Stimulated activated CD4-positive, alpha-beta T cell treated with anti-CD3 and anti-CD28 coated beads, Interleukin-1b, Interleukin-23, amount 100 ng/mL, for 4 hours (primary cell): ENCODE results near the gene PRUNE2.
"Not testable (repeated sequence)": the region's sequence is repeated elsewhere in the genome, so short reads cannot be mapped to it uniquely, and the experiment has no call there.

Source experiments
- DNase-seq, 2 donors: peaks; one replicate each; pipeline ENCODE4 v3.0.0-alpha.2; 2020; ENCODE audit warnings: low read depth in 2 of 2

PRUNE2 gene, protein sequence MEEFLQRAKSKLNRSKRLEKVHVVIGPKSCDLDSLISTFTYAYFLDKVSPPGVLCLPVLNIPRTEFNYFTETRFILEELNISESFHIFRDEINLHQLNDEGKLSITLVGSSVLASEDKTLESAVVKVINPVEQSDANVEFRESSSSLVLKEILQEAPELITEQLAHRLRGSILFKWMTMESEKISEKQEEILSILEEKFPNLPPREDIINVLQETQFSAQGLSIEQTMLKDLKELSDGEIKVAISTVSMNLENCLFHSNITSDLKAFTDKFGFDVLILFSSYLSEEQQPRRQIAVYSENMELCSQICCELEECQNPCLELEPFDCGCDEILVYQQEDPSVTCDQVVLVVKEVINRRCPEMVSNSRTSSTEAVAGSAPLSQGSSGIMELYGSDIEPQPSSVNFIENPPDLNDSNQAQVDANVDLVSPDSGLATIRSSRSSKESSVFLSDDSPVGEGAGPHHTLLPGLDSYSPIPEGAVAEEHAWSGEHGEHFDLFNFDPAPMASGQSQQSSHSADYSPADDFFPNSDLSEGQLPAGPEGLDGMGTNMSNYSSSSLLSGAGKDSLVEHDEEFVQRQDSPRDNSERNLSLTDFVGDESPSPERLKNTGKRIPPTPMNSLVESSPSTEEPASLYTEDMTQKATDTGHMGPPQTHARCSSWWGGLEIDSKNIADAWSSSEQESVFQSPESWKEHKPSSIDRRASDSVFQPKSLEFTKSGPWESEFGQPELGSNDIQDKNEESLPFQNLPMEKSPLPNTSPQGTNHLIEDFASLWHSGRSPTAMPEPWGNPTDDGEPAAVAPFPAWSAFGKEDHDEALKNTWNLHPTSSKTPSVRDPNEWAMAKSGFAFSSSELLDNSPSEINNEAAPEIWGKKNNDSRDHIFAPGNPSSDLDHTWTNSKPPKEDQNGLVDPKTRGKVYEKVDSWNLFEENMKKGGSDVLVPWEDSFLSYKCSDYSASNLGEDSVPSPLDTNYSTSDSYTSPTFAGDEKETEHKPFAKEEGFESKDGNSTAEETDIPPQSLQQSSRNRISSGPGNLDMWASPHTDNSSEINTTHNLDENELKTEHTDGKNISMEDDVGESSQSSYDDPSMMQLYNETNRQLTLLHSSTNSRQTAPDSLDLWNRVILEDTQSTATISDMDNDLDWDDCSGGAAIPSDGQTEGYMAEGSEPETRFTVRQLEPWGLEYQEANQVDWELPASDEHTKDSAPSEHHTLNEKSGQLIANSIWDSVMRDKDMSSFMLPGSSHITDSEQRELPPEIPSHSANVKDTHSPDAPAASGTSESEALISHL (N-terminal part only)

GRCh38 chr9:76905791-76906646, at the start of gene PRUNE2:
PRUNE2 (minus strand) TSS chr9:76906114; CDS start chr9:76905963, 151 bp downstream.
- DNase-seq, result no peak

- not testable (repeated sequence) for DNase-seq
Observed at GRCh38 chr9:76955406-76955805, 49.5 kb upstream of the PRUNE2 start.

GRCh38 chr9:76949865-76950264, 44.0 kb upstream of the PRUNE2 start:
- DNase-seq, result no peak

- DNase-seq, result no peak
Observed at GRCh38 chr9:76944011-76944410, 38.1 kb upstream of the PRUNE2 start.

- DNase-seq, result no peak
Observed at GRCh38 chr9:76943054-76943453, 37.1 kb upstream of the PRUNE2 start.

DNA sequence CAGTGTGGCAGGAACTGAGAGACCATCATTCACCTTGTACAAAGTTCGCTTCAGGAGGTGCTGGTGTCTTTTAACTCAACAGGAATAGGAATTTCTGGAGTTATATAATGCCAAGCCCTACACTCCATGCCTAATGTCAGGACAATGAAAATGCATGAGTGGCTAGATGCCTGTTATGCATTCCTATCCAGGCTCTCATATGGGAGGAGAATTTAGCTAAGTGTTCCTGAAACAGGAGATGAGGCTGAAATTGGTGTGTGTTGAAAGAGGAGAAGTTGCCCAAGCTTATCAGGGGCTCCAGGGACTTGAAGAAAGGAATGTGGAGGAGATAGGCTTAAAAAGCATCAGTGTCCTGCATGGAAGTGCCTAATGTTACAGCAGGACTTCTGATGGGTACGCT, 26.8 kb upstream of the PRUNE2 start:
- DNase-seq, result no peak

- no peak for DNase-seq
Observed at GRCh38 chr9:76932265-76932664, 26.4 kb upstream of the PRUNE2 start.

DNA sequence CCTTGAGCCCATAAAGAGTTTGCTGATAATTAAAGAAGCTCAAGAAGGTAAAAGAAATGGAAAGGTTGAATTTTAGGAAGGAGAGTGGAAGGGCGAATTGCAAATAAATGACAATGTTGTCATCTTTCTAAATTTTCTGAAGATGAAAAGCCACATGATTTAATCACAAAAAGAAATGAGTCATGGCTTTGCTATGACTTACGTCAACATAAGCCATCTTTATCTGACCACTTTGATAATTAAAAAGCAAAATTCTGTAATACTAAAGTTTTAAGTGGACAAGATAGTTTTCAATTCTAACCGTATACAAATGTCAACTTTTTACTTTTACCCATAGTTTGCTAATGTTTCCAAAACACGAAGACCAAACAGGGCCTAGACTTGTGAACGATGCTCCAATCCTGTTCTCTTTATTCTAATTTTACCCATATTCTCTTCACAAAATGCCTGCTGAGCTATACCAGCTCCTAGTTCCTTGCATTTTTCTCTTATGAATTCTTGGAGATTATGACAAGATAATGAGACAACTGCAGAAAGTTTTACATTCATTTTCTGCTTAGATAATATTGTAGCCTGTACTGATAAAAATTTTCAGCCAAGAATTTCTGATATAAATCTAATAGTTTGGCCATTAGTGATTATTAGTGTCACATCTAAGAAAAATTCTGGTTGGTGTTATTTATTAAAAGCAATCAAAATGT, 21.8 kb upstream of the PRUNE2 start:
- no peak for DNase-seq

DNA sequence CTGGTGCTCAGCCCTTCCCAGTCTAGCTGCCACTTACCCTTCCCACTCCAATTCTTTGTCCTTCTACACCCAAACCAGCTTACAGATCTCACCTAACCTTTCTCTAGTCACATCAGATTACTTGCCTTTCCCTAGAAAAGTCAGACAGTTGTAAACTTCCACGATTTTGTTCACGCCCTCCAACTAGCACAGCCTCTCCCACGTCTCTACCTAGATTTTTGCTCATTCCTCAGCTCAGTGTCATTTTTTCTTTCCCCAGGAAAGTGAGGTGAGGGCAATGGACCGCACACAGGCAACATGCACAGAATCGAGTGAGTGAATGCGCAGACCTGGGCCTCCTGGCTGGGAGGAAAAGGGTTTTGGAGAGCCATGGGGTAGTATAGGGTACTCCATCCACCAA, 20.9 kb upstream of the PRUNE2 start:
- DNase-seq, result no peak

DNA sequence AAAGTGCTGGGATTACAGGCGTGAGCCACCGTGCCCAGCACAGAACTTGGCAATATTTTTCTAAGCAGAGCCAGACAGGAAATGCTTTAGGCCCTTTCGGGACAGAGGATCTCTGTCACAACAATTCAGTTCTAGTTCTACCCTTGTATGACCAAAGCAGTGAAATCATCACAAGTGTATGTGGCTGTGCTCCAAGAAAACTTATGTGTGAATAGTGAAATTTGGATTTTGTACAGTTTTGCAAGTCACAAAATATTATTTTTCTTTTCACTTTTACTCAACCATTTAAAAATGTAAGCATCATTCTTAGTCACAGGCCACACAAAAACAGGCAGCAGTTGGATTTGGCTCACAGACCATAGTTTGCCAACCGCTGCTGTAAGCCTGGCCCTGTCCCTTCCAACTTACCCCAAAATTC, 20.4 kb upstream of the PRUNE2 start:
- no peak for DNase-seq

DNA sequence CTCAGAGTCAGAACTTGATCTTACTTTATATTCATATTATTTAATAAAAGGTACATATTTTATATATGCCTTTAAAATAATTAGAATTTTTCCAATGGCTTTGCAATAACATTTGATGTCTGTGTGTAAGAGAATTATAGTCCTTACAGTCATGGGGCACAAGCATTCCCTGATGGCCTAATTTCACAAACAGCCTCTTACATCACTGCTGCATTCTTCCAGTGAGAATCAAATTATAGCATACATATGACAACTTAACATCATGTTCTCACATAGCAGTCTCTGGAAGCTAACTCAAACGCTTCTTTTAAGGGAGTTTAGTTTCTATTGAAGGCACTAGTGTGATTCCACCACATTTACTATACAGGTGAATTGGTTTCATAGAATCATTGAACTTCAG, 15.3 kb upstream of the PRUNE2 start:
- no peak for DNase-seq

GRCh38 chr9:76917299-76917698, 11.4 kb upstream of the PRUNE2 start:
- DNase-seq, result no peak

DNA sequence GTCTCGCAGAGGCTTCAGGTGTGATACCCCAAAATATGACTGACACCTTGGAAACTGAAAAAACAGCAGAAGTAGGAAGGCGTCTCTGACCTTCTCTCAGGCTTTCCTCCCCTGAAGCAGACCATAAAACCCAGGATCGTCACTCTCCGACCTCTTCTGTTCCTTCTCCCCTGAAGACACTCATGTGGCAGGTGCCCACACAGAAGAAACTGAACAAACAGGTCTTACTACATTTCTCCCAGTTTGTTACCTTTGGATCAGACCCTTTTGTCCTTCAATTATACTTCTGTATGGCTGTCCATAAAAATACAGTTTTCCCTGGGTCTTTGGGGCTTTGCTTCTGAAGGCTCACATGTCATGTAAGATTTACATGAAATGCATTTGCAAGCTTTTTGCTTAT, 10.3 kb upstream of the PRUNE2 start:
- no peak for DNase-seq

GRCh38 chr9:76913467-76913866, 7.6 kb upstream of the PRUNE2 start:
- DNase-seq, result no peak

DNA sequence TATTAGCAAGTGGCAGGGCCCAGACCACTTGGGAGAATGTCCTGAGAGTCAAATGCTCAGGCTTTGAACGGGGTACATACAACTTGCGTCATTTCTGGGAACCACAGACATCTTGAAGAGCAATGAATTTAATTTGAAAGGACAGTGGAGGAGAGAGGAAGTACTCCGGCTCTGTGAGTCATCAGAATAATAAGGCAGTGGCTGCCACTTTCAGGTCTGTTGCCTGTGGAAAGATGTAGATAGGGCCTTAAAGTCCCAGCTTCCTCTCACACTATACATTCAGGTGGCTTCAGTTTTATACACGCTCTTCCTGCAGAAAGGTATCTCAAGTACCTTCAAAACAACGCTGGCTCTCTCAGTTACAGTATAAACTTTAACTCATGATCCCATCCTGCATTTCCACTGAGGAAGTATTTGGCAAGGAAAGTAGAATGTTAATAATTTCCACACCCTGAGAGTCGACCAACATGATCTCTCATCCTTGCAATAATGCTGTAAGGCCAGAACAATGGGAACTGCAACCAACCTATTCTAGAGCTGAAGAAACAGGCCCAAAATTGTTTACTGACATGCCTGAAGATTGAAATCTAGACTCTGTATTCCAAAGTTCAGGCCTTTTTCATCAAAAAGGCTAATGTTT, 6.8 kb upstream of the PRUNE2 start:
- DNase-seq, result no peak

DNA sequence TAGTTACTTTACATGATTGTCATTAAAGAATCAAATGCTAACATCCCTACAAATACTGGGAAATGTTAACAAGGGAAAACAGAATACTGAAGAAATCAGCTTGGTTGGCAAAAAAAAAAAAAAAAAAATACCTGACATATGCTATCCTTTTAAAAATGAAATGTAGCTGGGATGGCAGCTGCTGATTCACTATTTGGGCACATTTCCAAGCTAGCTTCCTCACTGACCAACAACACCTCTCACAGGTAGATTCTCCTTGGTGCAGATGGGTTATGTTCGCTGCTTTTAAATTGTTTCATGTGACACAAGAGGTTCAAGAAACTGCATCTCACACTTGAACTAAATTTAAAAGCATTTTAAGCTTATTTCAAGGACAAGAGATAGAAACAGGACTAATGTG, 6.1 kb upstream of the PRUNE2 start:
- no peak for DNase-seq

DNA sequence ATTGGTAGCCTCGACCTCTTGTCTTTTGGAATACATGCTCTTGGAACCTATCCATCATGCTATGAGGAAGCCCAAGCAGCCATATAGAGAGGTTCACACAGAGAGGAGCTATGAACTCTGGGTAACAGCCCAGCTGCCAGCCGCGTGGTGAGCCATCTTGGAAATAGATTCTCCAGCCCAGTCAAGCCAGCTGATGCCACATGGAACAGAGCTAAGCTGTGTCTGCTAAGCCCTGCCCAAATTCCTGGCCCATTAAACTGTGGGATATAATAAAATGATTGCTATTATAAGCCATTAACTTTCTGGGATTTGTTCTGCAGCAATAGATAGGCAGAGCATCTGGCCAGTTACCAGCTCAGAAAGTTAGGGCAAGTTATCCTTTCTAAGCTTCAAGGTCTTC, 4.9 kb upstream of the PRUNE2 start:
- DNase-seq, result no peak

DNA sequence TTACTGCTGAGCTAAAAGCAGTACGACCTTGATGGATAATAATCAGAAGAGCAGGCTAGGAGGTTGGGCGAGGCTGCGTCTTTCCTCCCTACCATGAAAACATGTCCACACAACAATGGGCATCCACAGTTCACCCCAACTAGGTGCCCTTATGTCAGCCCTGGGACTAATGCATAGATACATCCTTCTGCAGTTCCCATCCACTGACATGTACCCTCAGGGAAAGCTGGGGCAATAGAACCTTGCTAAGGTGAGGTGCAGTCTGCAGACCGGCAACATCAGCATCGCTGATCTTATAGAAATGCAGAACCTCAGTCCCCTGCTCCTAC, 697 bp upstream of the PRUNE2 start:
- DNase-seq, result no peak

DNA sequence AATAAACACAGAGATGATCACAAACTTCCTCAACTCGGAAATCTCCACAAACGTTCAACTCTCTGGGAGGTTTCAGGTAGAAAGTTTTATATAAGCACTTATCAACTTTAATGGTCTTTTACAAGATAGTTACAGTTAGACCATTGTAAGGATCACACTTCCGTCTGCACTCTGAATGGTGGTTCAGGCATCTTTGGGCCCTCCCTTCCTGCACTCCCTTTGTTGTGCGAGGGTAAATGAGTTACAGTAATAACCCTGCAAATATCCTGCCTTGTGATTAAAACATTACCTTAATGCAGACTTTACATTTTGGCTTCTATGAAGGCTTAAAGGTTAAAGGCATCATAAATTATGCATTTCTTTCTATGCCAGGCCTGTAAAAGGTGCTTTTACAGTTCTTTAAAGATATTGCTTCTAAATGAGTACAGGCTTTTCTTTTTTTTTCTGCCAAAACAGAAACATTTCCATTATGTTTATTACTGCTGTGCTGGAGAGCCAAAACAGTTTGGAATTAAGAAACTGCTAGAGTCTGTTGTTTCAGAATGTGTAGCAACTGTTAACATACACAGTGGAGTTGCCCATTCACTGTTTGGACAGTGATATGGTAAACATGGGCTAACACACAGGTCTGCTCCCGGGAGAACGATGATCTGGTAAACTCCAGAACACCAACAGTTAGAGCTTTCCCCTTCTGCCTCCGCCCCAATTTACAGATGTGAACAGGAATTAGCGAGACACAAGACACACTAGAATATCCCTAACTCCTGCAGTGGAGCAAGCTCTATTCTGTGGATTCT, 1.1 kb downstream of the PRUNE2 start:
- no peak for DNase-seq
